GM18511 (cell line): ENCODE results near the gene SOCS6.
A peak's percentile ranks its signal among the peaks of the same experiment; 100 is the strongest.

Experiments used
- ATAC-seq: cut with Tn5 transposase; IDR thresholded peaks from one replicate; pipeline ENCODE4 v1.9.1; 2021; ENCODE audit warnings: mild to moderate bottlenecking, moderate library complexity; ENCODE audit not compliant: unreplicated experiment

The SOCS6 gene

GRCh38 chr18:70288171-70288850 lies 534 bp upstream of the SOCS6 start:
- ATAC-seq, result peak; percentile 26

GRCh38 chr18:70289351-70290312 lies 787 bp downstream of the SOCS6 start:
- peak; percentile 60 for ATAC-seq

- ATAC-seq, result no peak
These were observed 1.8 kb downstream of the SOCS6 start for GRCh38 chr18:70290482-70291294.

DNA sequence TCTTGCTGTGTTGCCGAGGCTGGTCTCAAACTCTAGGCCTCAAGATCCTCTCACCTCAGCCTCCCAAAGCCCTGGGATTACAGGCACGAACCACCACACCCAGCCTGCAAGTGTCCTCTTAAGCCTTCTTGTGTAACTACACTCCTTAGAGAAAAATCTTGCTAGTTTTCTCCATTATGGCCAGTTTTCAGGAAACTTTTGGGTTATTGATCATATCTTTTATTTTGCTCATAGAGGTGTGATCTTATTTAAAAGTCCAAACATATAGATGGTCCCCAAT lies 2.4 kb downstream of the SOCS6 start:
- no peak for ATAC-seq

GRCh38 chr18:70292628-70293027 lies 3.8 kb downstream of the SOCS6 start:
- ATAC-seq, result no peak

GRCh38 chr18:70293166-70293565 lies 4.3 kb downstream of the SOCS6 start:
- ATAC-seq, result no peak

GRCh38 chr18:70294471-70295191 lies 5.8 kb downstream of the SOCS6 start:
- ATAC-seq, result no peak

- ATAC-seq, result no peak
These were observed 6.6 kb downstream of the SOCS6 start for GRCh38 chr18:70295192-70296188.

DNA sequence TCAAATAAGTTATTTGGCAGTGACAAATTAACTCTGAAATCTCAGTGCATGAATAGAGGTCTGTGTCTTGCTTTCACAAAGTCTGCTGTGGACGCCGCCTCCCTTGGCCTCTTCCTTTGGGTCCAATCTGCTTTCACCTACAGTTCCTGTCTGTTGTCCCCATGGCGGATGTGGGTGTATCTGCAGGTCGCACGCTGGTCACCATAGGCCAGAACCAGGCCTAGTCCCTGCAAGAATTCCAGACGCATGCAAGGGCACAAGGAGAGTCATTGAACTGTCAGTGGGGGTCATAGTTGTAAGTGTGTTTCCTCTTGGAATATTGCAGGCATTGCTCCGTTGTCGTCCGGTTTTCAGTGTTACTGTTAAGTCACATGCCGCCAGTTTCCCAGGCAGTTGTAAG lies 7.4 kb downstream of the SOCS6 start:
- no peak for ATAC-seq

GRCh38 chr18:70296781-70297180 lies 7.9 kb downstream of the SOCS6 start:
- no peak for ATAC-seq

GRCh38 chr18:70299393-70299792 lies 10.5 kb downstream of the SOCS6 start:
- no peak for ATAC-seq

- ATAC-seq, result no peak
These were observed 12.8 kb downstream of the SOCS6 start for GRCh38 chr18:70301667-70302066.

DNA sequence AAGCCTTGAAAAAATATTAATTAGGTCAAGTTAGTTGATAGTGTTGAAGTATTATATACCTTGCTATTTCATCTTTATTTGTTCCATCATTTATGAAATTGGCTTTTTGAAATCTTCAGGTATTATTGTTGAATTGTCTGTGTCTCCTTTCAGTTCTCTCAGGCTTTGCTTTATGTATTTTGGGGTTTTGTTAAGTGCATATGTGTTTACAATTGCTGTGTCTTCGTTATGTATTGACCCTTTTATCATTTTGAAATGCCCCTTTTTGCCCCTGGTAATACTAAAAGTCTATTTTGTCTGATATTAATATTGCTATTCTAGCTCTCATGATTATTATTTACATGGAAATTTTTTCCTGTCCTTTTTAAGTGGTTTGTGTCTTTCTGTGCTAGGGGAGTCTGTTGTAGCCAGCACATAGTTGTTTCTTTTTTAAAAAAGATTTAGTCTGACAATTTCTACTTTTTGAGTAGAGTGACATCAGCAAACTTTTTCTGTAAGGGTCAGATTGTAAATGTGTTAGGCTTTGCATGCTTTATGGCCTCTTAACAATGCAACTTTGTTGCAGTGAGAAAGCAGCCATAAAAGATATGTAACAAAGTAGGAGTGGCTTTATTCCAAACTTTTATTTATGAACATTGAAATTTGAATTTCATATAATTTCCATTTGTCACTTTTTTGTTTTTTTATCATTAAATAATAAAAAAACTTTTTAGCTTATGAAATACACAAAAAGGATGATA lies 19.9 kb downstream of the SOCS6 start:
- no peak for ATAC-seq

GRCh38 chr18:70310560-70311320 lies 21.9 kb downstream of the SOCS6 start:
- no peak for ATAC-seq

- no peak for ATAC-seq
These were observed 22.9 kb downstream of the SOCS6 start for GRCh38 chr18:70311726-70312125.

GRCh38 chr18:70313640-70314039 lies 24.8 kb downstream of the SOCS6 start:
- no peak for ATAC-seq

DNA sequence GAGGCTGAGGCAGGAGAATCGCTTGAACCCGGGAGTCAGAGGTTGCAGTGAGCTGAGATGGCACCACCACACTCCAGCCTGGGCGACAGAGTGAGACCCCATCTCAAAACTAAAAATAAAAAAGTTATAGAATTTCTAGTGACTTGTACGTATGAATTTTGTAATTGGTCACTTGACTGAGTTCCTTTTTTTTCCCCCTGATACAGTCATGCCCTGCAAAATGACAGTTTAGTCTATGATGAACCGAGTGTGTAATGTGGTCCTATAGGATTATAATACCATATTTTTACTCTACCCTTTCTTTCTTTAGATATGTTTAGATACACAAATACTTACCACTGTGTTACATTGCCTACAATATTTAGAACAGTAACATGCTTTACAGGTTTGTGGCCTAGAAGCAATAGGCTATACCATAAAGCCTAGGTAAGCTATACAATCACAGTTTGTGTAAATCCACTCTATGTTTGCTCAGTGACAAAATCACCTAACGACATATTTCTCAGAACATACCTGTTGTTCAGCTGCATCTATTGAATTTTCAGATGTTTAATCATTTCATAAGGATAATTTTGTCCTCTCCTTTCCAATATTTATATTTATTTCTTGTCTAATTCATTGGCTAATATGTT lies 25.4 kb downstream of the SOCS6 start:
- no peak for ATAC-seq

- no peak for ATAC-seq
These were observed 30.3 kb downstream of the SOCS6 start for GRCh38 chr18:70319187-70319586.
